Kasumi-1 (cell line): Measurements from ENCODE around the gene CLDN7.
A peak's percentile ranks its signal among the peaks of the same experiment; 100 is the strongest.

Source experiments
- DNase-seq, 2 experiments: peaks; one replicate each; lab custom pipeline; 2025; lab: John Stamatoyannopoulos, UW

CLDN7 gene

GRCh38 chr17:7285679-7286078 lies 23.4 kb upstream of the CLDN7 start:
- DNase-seq, result no peak

- DNase-seq, result no peak
Measured at GRCh38 chr17:7284911-7285310, 22.6 kb upstream of the CLDN7 start.

- no peak for DNase-seq
Measured at GRCh38 chr17:7283471-7284216, 21.4 kb upstream of the CLDN7 start.

- DNase-seq, result no peak
Measured at GRCh38 chr17:7282752-7283321, 20.6 kb upstream of the CLDN7 start.

- DNase-seq, result no peak
Measured at GRCh38 chr17:7281953-7282751, 19.9 kb upstream of the CLDN7 start.

GRCh38 chr17:7281074-7281952 lies 19.0 kb upstream of the CLDN7 start, which contains the start of gene SLC2A4:
TSS of gene SLC2A4 (plus strand) at chr17:7281718. CDS start at chr17:7281935, 217 bp downstream.
- DNase-seq, result peak; percentile 69 to 70

GRCh38 chr17:7280519-7281073 lies 18.3 kb upstream of the CLDN7 start:
- DNase-seq, result peak; percentile 51 to 63

- DNase-seq, result no peak
Measured at GRCh38 chr17:7279448-7279847, 17.2 kb upstream of the CLDN7 start.

- no peak for DNase-seq
Measured at GRCh38 chr17:7266784-7267183, 4.5 kb upstream of the CLDN7 start.

- no peak for DNase-seq
Measured at GRCh38 chr17:7263801-7264078, 1.5 kb upstream of the CLDN7 start.

GRCh38 chr17:7262935-7263800 lies 890 bp upstream of the CLDN7 start:
- no peak for DNase-seq

GRCh38 chr17:7261379-7262191 lies 693 bp downstream of the CLDN7 start:
- DNase-seq, result no peak

- no peak for DNase-seq
Measured at GRCh38 chr17:7260651-7261378, 1.5 kb downstream of the CLDN7 start.

GRCh38 chr17:7260151-7260550 lies 2.1 kb downstream of the CLDN7 start:
- DNase-seq, result no peak

GRCh38 chr17:7259555-7259889 lies 2.8 kb downstream of the CLDN7 start:
- DNase-seq, result no peak

- no peak for DNase-seq
Measured at GRCh38 chr17:7258731-7259554, 3.3 kb downstream of the CLDN7 start.

- DNase-seq, result no peak
Measured at GRCh38 chr17:7256766-7257456, 5.4 kb downstream of the CLDN7 start.

GRCh38 chr17:7254511-7254910 lies 7.8 kb downstream of the CLDN7 start:
- DNase-seq, result no peak
